Central memory CD8-positive, alpha-beta T cell (primary cell): ENCODE results near the gene NOP10.
A peak's percentile ranks its signal among the peaks of the same experiment; 100 is the strongest.

Experiments
- ATAC-seq: fragments of 150-1000 bp; cut with Tn5 transposase; replicated peaks from 2 replicates; pipeline ENCODE4 v1.10.0; 2022; ENCODE audit warnings: mild to moderate bottlenecking, moderate FRiP score, moderate number of reproducible peaks; ENCODE audit not compliant: poor library complexity, severe bottlenecking; ENCODE audit errors: extremely low read depth
- DNase-seq, 2 donors: peaks; one replicate each; pipeline ENCODE4 v3.0.0; 2021; ENCODE audit warnings: low spot score in 2 of 2
- H3K27ac Mint-ChIP-seq: one replicate; pipeline ENCODE4 v1.8.0; 2022; ENCODE audit warnings: low read depth, mild to moderate bottlenecking, moderate library complexity, mixed read lengths
- H3K27me3 Mint-ChIP-seq: one replicate; pipeline ENCODE4 v1.8.0; 2022; ENCODE audit warnings: mixed read lengths
- H3K36me3 Mint-ChIP-seq: one replicate; pipeline ENCODE4 v1.8.0; 2022; ENCODE audit warnings: mild to moderate bottlenecking, moderate library complexity, mixed read lengths; ENCODE audit not compliant: insufficient read depth
- H3K4me1 Mint-ChIP-seq: one replicate; pipeline ENCODE4 v1.8.0; 2022; ENCODE audit warnings: mixed read lengths
- H3K4me3 Mint-ChIP-seq: one replicate; pipeline ENCODE4 v1.8.0; 2022; ENCODE audit warnings: mild to moderate bottlenecking, moderate library complexity, mixed read lengths
- H3K9me3 Mint-ChIP-seq: one replicate; pipeline ENCODE4 v1.8.0; 2022; ENCODE audit warnings: mixed read lengths

NOP10 gene

GRCh38 chr15:34366271-34367065 is 23.5 kb upstream of the NOP10 start:
- H3K27me3 Mint-ChIP-seq: no peaks in the 10 kb centered on the region
- H3K4me3 Mint-ChIP-seq: peak overlapping the region; percentile 98
- peaks cover 8% of the 10 kb centered on the region for H3K36me3 Mint-ChIP-seq
- H3K27ac Mint-ChIP-seq: peak overlapping the region; percentile 93
- peak in 1 of 2 donors; percentile 12 for DNase-seq
- H3K9me3 Mint-ChIP-seq: no peaks in the 10 kb centered on the region
- ATAC-seq: no peak
- peaks cover 38% of the 10 kb centered on the region for H3K4me1 Mint-ChIP-seq

DNA sequence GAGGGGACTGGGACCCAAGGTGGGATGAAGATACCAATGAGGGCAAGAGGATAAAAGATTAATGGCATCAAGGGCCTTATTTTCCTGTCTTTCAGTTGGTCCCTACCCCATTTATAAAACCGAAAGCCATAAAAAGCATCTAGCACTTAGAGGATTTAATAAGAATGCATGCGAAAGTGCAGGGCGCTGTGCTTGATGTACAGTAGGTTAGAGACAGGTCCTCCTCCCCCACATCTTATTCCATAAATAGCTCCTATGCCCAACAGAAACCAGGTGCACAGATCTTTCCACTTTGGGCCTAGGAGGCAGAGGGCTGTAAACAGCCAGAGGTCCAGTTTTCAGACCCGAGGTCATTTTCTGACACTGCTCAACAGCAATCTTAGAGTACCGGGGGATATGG is 22.9 kb upstream of the NOP10 start:
- Mint-ChIP-seq H3K36me3 (peaks cover 13% of the 10 kb centered on the region), H3K9me3 (no peaks in the 10 kb centered on the region), H3K27me3 (no peaks in the 10 kb centered on the region), H3K4me1 (peaks cover 38% of the 10 kb centered on the region), H3K4me3 (peak overlapping the region; percentile 98), H3K27ac (peak overlapping the region; percentile 93)
- ATAC-seq: no peak
- DNase-seq: no peak

- Mint-ChIP-seq H3K9me3 (no peaks in the 10 kb centered on the region), H3K4me3 (peak overlapping the region; percentile 98), H3K4me1 (peaks cover 38% of the 10 kb centered on the region), H3K27ac (peak overlapping the region; percentile 93), H3K27me3 (no peaks in the 10 kb centered on the region), H3K36me3 (peaks cover 14% of the 10 kb centered on the region)
- ATAC-seq: no peak
- DNase-seq: no peak
Measured at GRCh38 chr15:34365091-34365825, 22.3 kb upstream of the NOP10 start.

GRCh38 chr15:34364041-34364440 is 21.1 kb upstream of the NOP10 start:
- no peaks in the 10 kb centered on the region for H3K27me3 Mint-ChIP-seq
- no peak overlapping the region for H3K27ac Mint-ChIP-seq
- peaks cover 18% of the 10 kb centered on the region for H3K36me3 Mint-ChIP-seq
- H3K4me1 Mint-ChIP-seq: peaks cover 38% of the 10 kb centered on the region
- no peak for DNase-seq
- H3K9me3 Mint-ChIP-seq: no peaks in the 10 kb centered on the region
- no peak overlapping the region for H3K4me3 Mint-ChIP-seq
- ATAC-seq: no peak

DNA sequence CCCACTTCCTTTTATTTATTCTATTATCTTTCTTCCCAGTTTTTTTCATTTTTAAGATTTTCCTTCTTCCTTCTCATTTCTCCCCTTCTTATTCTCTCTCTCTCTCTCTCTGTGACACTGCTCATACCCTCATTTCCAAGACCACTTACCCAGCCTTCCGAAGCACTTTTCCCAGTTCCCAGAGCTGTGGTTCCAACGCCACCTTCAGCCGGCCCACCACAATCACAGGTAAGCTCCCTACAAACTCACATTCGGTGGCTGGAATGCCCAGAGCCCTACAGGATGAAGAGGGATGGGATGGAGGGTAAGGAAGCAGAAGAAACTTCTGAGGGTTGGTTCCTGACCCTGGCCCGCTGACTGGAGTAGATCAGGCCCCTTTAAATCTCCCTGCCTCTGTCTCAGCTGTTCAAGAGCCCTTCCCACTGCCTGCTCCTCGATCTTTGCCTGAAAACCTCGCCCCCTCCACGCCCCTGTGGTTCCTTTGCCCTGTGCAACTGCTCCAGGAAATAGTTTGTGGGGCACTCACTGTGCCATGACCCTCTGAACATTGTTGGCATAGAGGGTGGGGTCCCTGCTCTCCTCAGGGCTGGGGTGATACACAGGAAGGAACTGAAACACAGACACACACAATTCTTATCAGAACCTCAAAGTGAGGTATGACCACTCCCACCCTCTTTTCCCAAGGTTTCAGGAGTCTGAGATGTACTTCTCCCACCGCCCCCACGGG is 19.3 kb upstream of the NOP10 start:
- H3K4me3 Mint-ChIP-seq: no peak overlapping the region
- peak overlapping the region; percentile 70 for H3K27ac Mint-ChIP-seq
- no peak for ATAC-seq

DNA sequence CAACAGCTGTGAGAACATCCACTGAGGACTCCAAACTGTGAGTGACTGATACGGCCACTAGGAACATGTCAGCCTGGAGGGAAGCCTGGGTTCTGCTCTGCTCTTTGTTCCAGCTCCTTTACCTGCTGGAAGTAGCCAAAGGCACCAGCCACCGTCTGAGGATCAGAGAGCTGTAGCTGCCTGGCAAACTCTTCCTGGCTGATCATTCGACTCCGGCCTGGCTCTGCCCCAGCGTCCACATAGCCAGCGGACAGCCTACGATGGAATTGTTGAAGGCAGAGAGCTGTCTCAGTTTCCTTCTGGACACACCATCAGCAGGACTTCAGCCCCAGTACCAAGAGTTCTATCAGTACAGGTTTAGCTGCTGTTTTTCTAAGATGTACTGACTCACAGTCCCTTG is 18.3 kb upstream of the NOP10 start:
- Mint-ChIP-seq H3K27ac (peak overlapping the region; percentile 70), H3K4me1 (peaks cover 23% of the 10 kb centered on the region), H3K36me3 (peaks cover 23% of the 10 kb centered on the region), H3K9me3 (no peaks in the 10 kb centered on the region), H3K4me3 (no peak overlapping the region), H3K27me3 (no peaks in the 10 kb centered on the region)
- DNase-seq (no peak), ATAC-seq (no peak)

More for the DNA sequence above, 19.3 kb upstream of the NOP10 start:
- peaks cover 30% of the 10 kb centered on the region for H3K4me1 Mint-ChIP-seq
- peaks cover 24% of the 10 kb centered on the region for H3K36me3 Mint-ChIP-seq
- DNase-seq: no peak
- no peaks in the 10 kb centered on the region for H3K27me3 Mint-ChIP-seq
- H3K9me3 Mint-ChIP-seq: no peaks in the 10 kb centered on the region

- Mint-ChIP-seq H3K36me3 (peaks cover 24% of the 10 kb centered on the region), H3K9me3 (no peaks in the 10 kb centered on the region), H3K27ac (no peak overlapping the region), H3K4me3 (no peak overlapping the region), H3K4me1 (peaks cover 13% of the 10 kb centered on the region), H3K27me3 (no peaks in the 10 kb centered on the region)
- no peak for ATAC-seq
- no peak for DNase-seq
Measured at GRCh38 chr15:34360298-34360697, 17.4 kb upstream of the NOP10 start.

DNA sequence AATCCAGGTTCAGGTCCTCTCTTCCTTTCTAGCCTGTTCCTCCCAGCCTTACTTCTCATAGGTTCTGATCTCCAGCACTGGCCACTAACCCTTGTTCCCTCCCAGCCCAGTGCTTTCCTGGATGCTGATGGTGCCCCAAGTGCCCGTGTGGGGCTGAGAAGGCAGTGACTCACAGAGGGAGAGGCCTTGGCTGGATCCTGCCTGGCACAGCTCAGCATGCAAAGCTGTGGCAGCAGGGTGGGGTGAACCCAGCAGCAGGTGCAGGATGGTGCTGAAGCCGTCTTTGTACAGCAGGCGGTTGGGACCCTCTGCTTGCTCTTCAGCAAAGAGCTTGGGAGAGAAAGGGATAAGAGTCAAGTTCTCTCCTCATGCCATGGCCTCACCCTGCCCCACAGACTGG is 16.5 kb upstream of the NOP10 start:
- no peaks in the 10 kb centered on the region for H3K27me3 Mint-ChIP-seq
- H3K27ac Mint-ChIP-seq: no peak overlapping the region
- peaks cover 5% of the 10 kb centered on the region for H3K4me1 Mint-ChIP-seq
- no peak for DNase-seq
- H3K36me3 Mint-ChIP-seq: peaks cover 22% of the 10 kb centered on the region
- ATAC-seq: no peak
- no peaks in the 10 kb centered on the region for H3K9me3 Mint-ChIP-seq
- no peak overlapping the region for H3K4me3 Mint-ChIP-seq

GRCh38 chr15:34358948-34359347 is 16.0 kb upstream of the NOP10 start:
- H3K27me3 Mint-ChIP-seq: no peaks in the 10 kb centered on the region
- H3K27ac Mint-ChIP-seq: no peak overlapping the region
- H3K4me3 Mint-ChIP-seq: no peak overlapping the region
- peaks cover 22% of the 10 kb centered on the region for H3K36me3 Mint-ChIP-seq
- no peaks in the 10 kb centered on the region for H3K9me3 Mint-ChIP-seq
- peaks cover 5% of the 10 kb centered on the region for H3K4me1 Mint-ChIP-seq
- ATAC-seq (no peak), DNase-seq (no peak)

GRCh38 chr15:34358367-34358766 is 15.4 kb upstream of the NOP10 start:
- H3K27ac Mint-ChIP-seq: no peak overlapping the region
- H3K4me3 Mint-ChIP-seq: no peak overlapping the region
- no peaks in the 10 kb centered on the region for H3K27me3 Mint-ChIP-seq
- ATAC-seq (no peak), DNase-seq (no peak)
- H3K9me3 Mint-ChIP-seq: no peaks in the 10 kb centered on the region
- no peaks in the 10 kb centered on the region for H3K4me1 Mint-ChIP-seq
- H3K36me3 Mint-ChIP-seq: peaks cover 24% of the 10 kb centered on the region

GRCh38 chr15:34357653-34358052 is 14.7 kb upstream of the NOP10 start:
- Mint-ChIP-seq H3K9me3 (no peaks in the 10 kb centered on the region), H3K27ac (no peak overlapping the region), H3K36me3 (peaks cover 24% of the 10 kb centered on the region), H3K4me3 (no peak overlapping the region), H3K4me1 (no peaks in the 10 kb centered on the region), H3K27me3 (no peaks in the 10 kb centered on the region)
- DNase-seq (no peak), ATAC-seq (no peak)

DNA sequence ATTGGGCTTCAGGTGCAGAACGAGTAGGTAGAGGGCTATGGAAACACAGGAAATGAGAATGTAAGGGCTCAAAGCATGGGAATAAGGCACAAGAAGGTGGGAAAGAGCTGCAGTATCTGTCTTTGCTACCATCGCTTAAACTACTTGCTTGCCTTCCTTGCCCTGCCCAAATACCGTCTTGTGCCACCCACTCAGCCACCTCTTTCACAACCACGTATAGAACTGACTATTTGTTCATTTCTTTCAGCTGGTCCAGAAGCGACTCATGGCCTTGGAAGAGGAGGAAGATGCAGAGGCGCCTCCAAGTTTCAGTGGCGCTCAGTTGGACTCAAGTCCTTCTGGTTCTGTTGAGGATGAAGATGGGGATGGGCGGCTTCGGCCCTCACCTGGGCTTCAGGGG is 12.3 kb upstream of the NOP10 start:
- ATAC-seq: no peak
- Mint-ChIP-seq H3K27ac (no peak overlapping the region), H3K4me1 (no peaks in the 10 kb centered on the region), H3K9me3 (no peaks in the 10 kb centered on the region), H3K4me3 (no peak overlapping the region), H3K36me3 (peaks cover 17% of the 10 kb centered on the region), H3K27me3 (no peaks in the 10 kb centered on the region)
- no peak for DNase-seq
